Measurements from ENCODE around the gene TP73. TPM values are rescaled to one million over a fixed set of nuclear protein-coding genes. Genes with fewer than 3 reads are reported as not detected.
A peak's percentile ranks its signal among the peaks of the same experiment; 100 is the strongest.

Gene TP73
- total RNA-seq, 1 experiment from 2014 or later: 10.0 TPM

DNA sequence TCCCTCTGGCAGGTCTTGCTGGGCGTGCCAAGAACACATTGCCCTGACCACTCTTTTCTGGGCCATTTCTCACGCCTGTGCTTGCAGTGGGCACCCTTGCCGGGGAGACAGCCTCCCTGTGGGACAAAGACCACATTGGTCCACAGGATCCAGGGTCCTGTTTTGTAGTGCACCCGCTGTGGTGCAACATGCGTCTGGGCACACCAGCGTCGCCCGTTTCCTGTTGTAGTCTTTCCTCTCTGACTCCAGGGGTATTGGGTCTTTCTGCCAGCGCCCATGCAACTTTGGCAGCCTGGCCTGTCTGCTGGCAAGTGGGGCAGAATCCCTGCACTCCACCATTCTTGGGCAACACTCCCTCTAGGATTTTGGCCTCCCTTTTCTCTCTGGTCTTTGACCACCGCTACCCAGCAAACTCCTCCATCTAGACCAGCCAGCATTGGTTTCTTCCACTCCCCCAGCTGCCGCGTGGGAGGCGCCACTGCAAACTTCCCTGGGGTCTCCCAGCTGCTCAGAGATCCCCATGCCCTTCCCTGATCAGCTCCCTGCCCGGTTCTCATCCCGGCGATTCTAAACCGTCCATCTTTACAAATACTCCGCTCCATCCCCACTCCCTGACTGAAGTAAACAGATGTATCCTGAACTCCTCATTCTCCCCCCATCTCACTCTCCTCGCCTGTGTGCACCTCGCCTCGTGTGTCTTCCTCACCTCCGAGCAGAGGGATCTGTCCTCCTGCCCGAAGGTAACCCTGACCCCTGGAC is 28.7 kb upstream of the TP73 start:
- ChIA-PET CTCF (no interaction called here), POLR2A (ENCODE audit: low non-redundant PET) (no interaction called here)
- Histone ChIP-seq H3K36me3 (ENCODE audit: insufficient read depth, low read length, poor library complexity, severe bottlenecking) (peaks cover 3% of the 10 kb centered on the region), H3K27me3 (replicated peaks; ENCODE audit: insufficient read depth, low read depth, low read length, poor library complexity) (no peaks in the 10 kb centered on the region), H3K4me3 (ENCODE audit: low read depth, low read length, poor library complexity, severe bottlenecking) (peak overlapping the region; percentile 64), H3K27ac (ENCODE audit: low read depth, low read length, poor library complexity, severe bottlenecking) (no peak overlapping the region), H3K9me3 (ENCODE audit: low read depth, low read length, poor library complexity, severe bottlenecking) (no peaks in the 10 kb centered on the region), H3K4me1 (ENCODE audit: insufficient read depth, low read length, poor library complexity, severe bottlenecking) (peaks cover 3% of the 10 kb centered on the region)
- DNase-seq (ENCODE audit: low spot score): no peak
- intact Hi-C loops (cut with micrococcal nuclease; ENCODE audit: unreplicated experiment): no loop called here
- TF ChIP-seq EZH2 (IDR thresholded peaks at IDR 0.05; ENCODE audit: borderline replicate concordance, low read depth, low read length, poor library complexity, severe bottlenecking): no peak
- TF ChIP-seq, protein P1, sequence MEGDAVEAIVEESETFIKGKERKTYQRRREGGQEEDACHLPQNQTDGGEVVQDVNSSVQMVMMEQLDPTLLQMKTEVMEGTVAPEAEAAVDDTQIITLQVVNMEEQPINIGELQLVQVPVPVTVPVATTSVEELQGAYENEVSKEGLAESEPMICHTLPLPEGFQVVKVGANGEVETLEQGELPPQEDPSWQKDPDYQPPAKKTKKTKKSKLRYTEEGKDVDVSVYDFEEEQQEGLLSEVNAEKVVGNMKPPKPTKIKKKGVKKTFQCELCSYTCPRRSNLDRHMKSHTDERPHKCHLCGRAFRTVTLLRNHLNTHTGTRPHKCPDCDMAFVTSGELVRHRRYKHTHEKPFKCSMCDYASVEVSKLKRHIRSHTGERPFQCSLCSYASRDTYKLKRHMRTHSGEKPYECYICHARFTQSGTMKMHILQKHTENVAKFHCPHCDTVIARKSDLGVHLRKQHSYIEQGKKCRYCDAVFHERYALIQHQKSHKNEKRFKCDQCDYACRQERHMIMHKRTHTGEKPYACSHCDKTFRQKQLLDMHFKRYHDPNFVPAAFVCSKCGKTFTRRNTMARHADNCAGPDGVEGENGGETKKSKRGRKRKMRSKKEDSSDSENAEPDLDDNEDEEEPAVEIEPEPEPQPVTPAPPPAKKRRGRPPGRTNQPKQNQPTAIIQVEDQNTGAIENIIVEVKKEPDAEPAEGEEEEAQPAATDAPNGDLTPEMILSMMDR (conservative IDR thresholded peaks at IDR 0.05; ENCODE audit: low read depth, low read length): no peak
- BruUV-seq (replicated peaks): no TSS peak

DNA sequence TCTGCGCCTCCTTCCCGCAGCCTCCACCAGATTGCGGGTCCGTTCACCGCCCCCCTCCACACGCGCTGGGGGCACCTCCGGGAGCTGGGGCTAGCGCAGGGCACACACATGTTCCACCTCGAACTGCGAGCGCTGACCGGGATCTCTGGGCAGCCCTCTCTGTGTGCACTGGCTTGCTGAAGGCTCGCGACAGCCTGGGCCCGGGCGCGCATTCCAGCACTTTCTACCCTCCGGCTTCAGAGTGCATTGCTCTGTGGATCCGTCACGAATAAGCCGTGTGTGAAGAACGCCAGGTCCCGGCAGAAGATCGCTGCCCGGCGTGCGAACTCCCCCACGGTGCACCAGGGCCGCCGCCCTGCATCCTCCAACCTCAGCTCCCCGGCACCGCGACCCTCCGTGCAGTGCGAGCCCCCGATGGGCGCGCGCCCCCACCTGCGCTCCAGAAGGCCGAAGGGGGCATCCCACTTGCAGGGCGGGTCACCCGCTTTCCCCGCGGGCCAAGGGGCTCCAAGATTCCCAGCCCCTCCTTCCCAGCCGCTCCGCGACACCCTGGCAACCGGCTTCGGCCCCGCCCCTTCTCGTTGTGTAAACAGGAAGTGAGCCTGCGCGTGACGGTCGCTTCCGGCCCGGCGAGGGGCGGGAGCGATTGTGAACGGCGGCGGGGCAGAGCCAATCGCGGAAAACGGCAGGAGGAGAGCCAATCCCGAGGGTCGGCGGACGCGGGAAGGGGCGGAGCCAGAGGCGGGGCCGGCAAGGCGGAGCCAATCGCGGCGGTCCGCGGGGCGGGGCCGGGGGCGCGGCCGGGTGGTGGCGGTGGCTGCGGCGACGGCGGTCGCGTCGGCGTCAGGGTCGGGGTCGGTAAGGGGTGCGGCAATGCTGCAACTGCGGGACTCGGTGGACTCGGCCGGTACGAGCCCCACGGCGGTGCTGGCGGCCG is 27.8 kb upstream of the TP73 start, which contains the start of gene TPRG1L:
TSS of gene TPRG1L (plus strand) at position 816 of the 937 bp plus-strand sequence. CDS start at position 874, 58 bp downstream.
- peak; percentile 98 for DNase-seq (ENCODE audit: low spot score)
- BruUV-seq (replicated peaks): no TSS peak
- POLR2A ChIA-PET (ENCODE audit: low non-redundant PET): no interaction called here
- peak within 1 kb of the TSS; percentile 64 for H3K4me3 ChIP-seq (ENCODE audit: low read depth, low read length, poor library complexity, severe bottlenecking)
- no peaks in the 10 kb centered on the region for H3K27me3 ChIP-seq (replicated peaks; ENCODE audit: insufficient read depth, low read depth, low read length, poor library complexity)
- H3K4me1 ChIP-seq (ENCODE audit: insufficient read depth, low read length, poor library complexity, severe bottlenecking): no peaks in the 10 kb centered on the region
- TF ChIP-seq, protein P1 (conservative IDR thresholded peaks at IDR 0.05; ENCODE audit: low read depth, low read length): no peak
- no peak for TF ChIP-seq EZH2 (IDR thresholded peaks at IDR 0.05; ENCODE audit: borderline replicate concordance, low read depth, low read length, poor library complexity, severe bottlenecking)
- peaks cover 3% of the 10 kb centered on the region for H3K36me3 ChIP-seq (ENCODE audit: insufficient read depth, low read length, poor library complexity, severe bottlenecking)
- H3K9me3 ChIP-seq (ENCODE audit: low read depth, low read length, poor library complexity, severe bottlenecking): no peaks in the 10 kb centered on the region
- no peak within 1 kb of the TSS for H3K27ac ChIP-seq (ENCODE audit: low read depth, low read length, poor library complexity, severe bottlenecking)
- CTCF ChIA-PET: no interaction called here
- intact Hi-C loops (cut with micrococcal nuclease; ENCODE audit: unreplicated experiment): no loop called here

DNA sequence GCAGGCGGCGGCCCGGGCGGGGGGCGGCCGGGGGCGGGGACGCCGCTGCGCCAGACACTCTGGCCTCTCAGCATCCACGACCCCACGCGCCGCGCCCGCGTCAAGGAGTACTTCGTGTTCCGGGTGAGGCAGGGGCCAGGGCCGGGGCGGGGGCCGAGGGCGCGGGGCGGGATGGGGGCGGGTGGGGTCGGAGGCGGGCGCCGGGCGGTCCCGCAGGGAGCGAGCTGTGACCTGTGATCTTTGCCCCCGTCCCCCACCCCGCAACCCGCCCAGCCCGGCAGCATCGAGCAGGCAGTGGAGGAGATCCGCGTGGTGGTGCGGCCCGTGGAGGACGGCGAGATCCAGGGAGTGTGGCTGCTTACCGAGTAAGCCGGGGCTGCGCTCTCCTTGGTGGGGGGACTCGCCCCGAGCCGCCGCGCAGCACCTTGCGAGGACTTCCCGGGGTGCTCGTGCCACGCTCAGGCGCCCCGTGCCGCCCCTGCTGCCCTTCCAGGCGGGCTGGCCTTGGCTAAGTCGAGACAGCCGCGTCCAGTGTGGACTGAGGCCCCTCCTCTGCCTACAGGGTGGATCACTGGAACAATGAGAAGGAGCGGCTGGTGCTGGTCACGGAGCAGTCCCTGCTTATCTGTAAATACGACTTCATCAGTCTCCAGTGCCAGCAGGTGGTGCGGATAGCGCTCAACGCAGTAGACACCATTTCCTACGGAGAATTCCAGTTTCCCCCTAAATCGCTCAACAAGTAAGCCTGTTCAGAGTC is 27.0 kb upstream of the TP73 start:
- TF ChIP-seq, protein P1 (conservative IDR thresholded peaks at IDR 0.05; ENCODE audit: low read depth, low read length): no peak
- TF ChIP-seq EZH2 (IDR thresholded peaks at IDR 0.05; ENCODE audit: borderline replicate concordance, low read depth, low read length, poor library complexity, severe bottlenecking): no peak
- peak; percentile 22 for DNase-seq (ENCODE audit: low spot score)
- ChIA-PET CTCF (no interaction called here), POLR2A (ENCODE audit: low non-redundant PET) (no interaction called here)
- Histone ChIP-seq H3K4me3 (ENCODE audit: low read depth, low read length, poor library complexity, severe bottlenecking) (peak overlapping the region; percentile 64), H3K27me3 (replicated peaks; ENCODE audit: insufficient read depth, low read depth, low read length, poor library complexity) (no peaks in the 10 kb centered on the region), H3K36me3 (ENCODE audit: insufficient read depth, low read length, poor library complexity, severe bottlenecking) (peaks cover 5% of the 10 kb centered on the region), H3K27ac (ENCODE audit: low read depth, low read length, poor library complexity, severe bottlenecking) (no peak overlapping the region), H3K4me1 (ENCODE audit: insufficient read depth, low read length, poor library complexity, severe bottlenecking) (no peaks in the 10 kb centered on the region), H3K9me3 (ENCODE audit: low read depth, low read length, poor library complexity, severe bottlenecking) (no peaks in the 10 kb centered on the region)
- intact Hi-C loops (cut with micrococcal nuclease; ENCODE audit: unreplicated experiment): no loop called here
- BruUV-seq (replicated peaks): no TSS peak

All from A673 (cell line).